ENCODE measurements around the gene IPO13. TPM values are rescaled to one million over a fixed set of nuclear protein-coding genes. Genes with fewer than 3 reads are reported as not detected.

IPO13 gene
- total RNA-seq, 1 donor from 2014 or later, result 28.7 TPM

DNA sequence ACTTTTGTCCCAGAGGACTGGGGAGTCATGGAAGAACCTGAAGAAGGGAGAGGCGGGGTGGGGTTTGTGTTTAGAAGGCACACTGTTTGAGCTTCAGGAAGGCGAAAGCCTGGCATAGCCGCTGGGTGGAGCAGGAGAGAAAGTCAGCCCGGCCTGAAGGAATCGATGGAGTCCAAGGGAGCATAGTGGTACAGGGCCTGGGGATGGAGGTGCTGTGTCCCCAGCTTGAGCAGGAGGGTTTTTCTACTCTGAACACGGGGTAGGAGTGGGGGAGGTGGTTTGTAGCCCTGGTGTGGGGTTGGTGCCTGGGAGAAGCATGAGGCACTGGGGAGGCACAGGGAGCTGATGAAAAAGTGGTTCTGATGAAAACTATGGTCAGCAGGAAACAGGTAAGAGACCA lies 40.0 kb downstream of the IPO13 start:
- H3K4me3 ChIP-seq (ENCODE audit: low read depth, low read length), result no peak overlapping the region
- DNase-seq (ENCODE audit: low read depth), result no peak
- TF ChIP-seq, protein P1, sequence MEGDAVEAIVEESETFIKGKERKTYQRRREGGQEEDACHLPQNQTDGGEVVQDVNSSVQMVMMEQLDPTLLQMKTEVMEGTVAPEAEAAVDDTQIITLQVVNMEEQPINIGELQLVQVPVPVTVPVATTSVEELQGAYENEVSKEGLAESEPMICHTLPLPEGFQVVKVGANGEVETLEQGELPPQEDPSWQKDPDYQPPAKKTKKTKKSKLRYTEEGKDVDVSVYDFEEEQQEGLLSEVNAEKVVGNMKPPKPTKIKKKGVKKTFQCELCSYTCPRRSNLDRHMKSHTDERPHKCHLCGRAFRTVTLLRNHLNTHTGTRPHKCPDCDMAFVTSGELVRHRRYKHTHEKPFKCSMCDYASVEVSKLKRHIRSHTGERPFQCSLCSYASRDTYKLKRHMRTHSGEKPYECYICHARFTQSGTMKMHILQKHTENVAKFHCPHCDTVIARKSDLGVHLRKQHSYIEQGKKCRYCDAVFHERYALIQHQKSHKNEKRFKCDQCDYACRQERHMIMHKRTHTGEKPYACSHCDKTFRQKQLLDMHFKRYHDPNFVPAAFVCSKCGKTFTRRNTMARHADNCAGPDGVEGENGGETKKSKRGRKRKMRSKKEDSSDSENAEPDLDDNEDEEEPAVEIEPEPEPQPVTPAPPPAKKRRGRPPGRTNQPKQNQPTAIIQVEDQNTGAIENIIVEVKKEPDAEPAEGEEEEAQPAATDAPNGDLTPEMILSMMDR (conservative IDR thresholded peaks at IDR 0.05; ENCODE audit: low read depth, low read length), result no peak

DNA sequence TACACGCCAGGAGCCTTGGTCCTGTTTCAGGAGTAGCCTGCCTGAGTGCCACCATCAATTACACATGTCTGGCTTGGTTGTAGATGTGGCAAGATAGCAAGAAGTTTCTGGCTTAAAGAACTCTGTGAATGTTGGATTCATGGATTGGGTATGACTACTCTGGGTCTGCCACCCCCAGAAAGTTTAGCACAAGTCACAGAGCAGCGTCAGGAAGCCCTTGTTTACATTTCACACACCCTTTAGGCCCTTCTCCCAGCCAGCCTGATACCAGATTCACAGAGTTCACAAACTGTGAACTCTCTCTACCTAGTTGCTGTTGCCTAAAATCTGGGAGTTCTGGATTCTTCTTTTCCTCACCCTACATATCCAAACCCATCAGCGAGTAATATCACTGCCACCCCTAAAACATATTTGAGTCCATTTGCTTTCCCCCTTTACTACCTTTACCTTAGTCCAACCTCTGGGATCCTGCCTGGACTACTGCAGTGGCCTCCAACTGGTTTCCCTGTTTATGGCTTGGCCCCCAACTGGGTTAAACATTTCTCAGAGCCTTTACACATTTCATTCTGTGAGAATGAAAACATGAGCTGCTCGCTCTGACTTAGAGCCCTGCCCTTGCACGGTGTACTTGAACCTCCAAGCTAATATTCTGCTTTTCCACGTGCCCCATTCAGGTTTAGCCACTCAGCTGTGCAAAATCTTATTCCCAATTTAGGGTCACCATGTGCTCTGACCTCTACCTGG lies 40.6 kb downstream of the IPO13 start:
- DNase-seq (ENCODE audit: low read depth), result no peak
- TF ChIP-seq, protein P1 (conservative IDR thresholded peaks at IDR 0.05; ENCODE audit: low read depth, low read length), result no peak
- H3K4me3 ChIP-seq (ENCODE audit: low read depth, low read length), result no peak overlapping the region

DNA sequence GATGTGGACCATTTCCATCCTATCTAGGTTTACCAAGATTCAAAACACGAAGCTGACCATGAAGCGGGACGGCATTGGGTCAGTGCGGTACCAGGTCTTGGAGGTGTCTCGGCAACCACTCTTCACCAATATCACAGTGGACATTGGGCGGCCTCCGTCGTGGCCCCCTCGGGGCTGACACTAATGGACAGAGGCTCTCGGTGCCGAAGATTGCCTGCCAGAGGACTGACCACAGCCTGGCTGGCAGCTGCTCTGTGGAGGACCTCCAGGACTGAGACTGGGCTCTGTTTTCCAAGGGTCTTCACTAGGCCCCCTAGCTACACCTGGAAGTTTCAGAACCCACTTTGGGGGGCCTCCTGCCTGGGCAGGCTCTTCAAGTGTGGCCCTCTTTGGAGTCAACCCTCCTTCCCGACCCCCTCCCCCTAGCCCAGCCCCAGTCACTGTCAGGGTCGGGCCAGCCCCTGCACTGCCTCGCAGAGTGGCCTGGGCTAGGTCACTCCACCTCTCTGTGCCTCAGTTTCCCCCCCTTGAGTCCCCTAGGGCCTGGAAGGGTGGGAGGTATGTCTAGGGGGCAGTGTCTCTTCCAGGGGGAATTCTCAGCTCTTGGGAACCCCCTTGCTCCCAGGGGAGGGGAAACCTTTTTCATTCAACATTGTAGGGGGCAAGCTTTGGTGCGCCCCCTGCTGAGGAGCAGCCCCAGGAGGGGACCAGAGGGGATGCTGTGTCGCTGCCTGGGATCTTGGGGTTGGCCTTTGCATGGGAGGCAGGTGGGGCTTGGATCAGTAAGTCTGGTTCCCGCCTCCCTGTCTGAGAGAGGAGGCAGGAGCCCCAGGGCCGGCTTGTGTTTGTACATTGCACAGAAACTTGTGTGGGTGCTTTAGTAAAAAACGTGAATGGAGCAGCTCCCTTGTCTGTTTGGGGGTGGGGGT lies 43.8 kb downstream of the IPO13 start:
- no peak for DNase-seq (ENCODE audit: low read depth)
- TF ChIP-seq, protein P1 (conservative IDR thresholded peaks at IDR 0.05; ENCODE audit: low read depth, low read length), result peak; percentile 32
- H3K4me3 ChIP-seq (ENCODE audit: low read depth, low read length), result peak overlapping the region; percentile 79

DNA sequence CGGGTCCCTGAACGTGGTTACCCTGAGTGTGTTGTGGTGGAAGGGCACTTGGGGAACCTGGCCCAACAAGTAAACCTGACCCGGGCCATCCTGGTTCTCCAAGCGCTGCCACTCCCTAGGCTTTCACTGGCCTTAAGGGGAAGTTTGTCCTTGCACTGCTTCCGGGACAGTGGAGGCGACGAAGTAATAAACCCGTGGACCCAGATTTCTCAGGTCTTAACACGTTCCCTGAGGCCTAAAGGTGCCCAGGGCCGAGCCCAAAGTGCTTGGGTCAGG lies 44.4 kb downstream of the IPO13 start:
- peak overlapping the region; percentile 79 for H3K4me3 ChIP-seq (ENCODE audit: low read depth, low read length)
- TF ChIP-seq, protein P1 (conservative IDR thresholded peaks at IDR 0.05; ENCODE audit: low read depth, low read length), result no peak

DNA sequence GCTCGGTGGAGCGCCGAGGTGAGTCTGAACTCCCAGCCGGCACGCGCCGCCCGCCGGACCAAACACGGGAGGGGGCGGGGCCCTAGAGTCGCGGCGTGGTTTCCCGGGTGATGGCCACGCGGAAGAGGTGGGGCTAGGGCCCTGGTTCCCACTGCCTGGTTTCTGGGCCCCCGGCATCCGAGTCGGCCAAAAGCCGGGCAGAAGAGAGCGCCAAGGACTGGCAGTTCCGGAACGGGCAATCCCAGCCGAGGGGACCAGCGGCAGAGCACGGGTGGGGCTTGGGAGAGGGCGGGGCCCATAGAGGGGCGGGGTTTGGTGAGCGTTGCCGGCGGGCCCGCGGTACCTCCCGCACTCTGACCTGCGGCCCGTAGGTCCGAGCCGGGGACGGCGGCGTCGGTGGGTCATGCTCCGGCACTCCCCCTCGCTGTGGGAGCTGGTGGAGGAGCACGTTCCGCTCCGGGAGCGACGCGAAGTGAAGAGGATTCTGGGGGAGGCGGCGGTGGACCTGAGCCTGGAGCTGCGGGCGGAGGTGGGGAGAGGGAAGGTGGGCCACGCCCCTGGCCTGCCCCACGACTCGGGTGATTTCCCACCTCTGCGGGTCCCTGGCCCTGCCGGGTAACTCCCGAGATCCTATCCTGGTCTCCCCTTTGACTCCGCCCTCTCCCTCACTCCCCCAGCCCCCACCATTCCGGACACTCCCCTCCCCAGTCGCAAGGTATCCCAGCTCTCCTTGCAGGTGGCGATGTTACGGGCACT lies 44.9 kb downstream of the IPO13 start, which contains the start of gene CCDC24:
Gene CCDC24, plus strand, starts transcription at position 124 of the 756 bp plus-strand sequence. Its CDS starts 280 bp downstream, at position 404.
- no peak for DNase-seq (ENCODE audit: low read depth)
- H3K4me3 ChIP-seq (ENCODE audit: low read depth, low read length), result peak within 1 kb of the TSS; percentile 79
- TF ChIP-seq, protein P1 (conservative IDR thresholded peaks at IDR 0.05; ENCODE audit: low read depth, low read length), result no peak

More for the DNA sequence above, 44.4 kb downstream of the IPO13 start:
- DNase-seq (ENCODE audit: low read depth), result no peak

DNA sequence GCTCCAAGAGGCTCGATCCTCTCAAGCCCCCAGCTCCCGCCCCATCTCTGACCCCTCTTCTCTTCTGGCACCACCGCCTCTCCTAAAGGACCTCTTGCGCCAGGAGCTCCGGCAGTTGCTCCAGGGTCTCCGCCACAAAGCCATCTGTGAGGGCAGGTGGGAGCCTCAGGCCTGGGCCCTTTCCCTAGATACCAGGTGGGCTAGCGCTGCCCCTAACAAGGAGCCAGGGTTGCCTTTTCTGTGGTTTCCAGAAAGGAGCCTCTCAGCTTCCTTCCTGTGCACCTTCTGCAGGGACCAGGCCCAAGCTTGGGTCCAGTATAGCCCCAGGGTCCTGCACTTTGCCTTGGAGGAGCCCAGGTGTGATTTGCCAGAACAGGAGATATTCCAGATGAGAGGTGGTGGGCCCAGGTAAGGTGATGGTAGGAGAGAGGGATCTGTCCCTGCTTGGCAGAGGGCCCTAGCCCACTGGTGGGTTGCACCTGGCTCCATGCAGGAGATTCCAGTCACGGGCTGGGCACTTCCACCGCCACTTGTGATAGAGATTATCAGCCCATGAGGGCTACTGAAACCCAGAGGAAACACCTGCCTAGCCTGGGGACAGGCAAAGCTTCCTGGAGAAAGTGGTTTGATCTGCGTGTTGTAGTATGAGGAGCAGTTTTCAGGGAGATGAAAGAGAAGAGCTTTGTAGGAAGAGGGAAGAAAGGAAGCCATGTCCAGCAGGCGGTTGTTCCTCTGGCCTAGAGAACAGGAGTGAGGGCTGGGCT lies 45.7 kb downstream of the IPO13 start:
- TF ChIP-seq, protein P1 (conservative IDR thresholded peaks at IDR 0.05; ENCODE audit: low read depth, low read length), result no peak
- peak overlapping the region; percentile 79 for H3K4me3 ChIP-seq (ENCODE audit: low read depth, low read length)
- no peak for DNase-seq (ENCODE audit: low read depth)
